Lung (tissue), 12 donors: ENCODE results near the gene CFAP251. TPM values are rescaled to one million over a fixed set of nuclear protein-coding genes. Genes with fewer than 3 reads are reported as not detected.

Experiments
- ATAC-seq: fragments of 200-7000 bp; cut with Tn5 transposase; one replicate; pipeline ENCODE4 v1.9.1; 2020; ENCODE audit warnings: moderate number of reproducible peaks; ENCODE audit not compliant: insufficient read depth, low FRiP score
- DNase-seq, 3 donors: peaks; one replicate each; pipeline ENCODE4 v3.0.0-alpha.2; 2013 to 2017
- H3K27ac ChIP-seq, 2 donors: one replicate each; pipeline ENCODE4 v1.5.1; 2013; ENCODE audit warnings: mild to moderate bottlenecking in 2 of 2, moderate library complexity in 2 of 2, control low read depth in 1 of 2, inconsistent platforms in 1 of 2, low read depth in 1 of 2, low read length in 1 of 2
- H3K27me3 ChIP-seq, 3 donors: one replicate each; pipeline ENCODE4 v1.5.1; 2013; ENCODE audit warnings: low read length in 2 of 3; ENCODE audit not compliant: control insufficient read depth in 3 of 3, insufficient read depth in 3 of 3
- H3K36me3 ChIP-seq, 4 donors: one replicate each; pipeline ENCODE4 v1.5.1; 2013; ENCODE audit warnings: low read length in 4 of 4, mild to moderate bottlenecking in 1 of 4, moderate library complexity in 1 of 4; ENCODE audit not compliant: control insufficient read depth in 4 of 4, insufficient read depth in 4 of 4
- H3K4me1 ChIP-seq, 5 donors: one replicate each; pipeline ENCODE4 v1.5.1; 2013; ENCODE audit warnings: low read length in 5 of 5, mild to moderate bottlenecking in 2 of 5, moderate library complexity in 1 of 5; ENCODE audit not compliant: control insufficient read depth in 5 of 5, insufficient read depth in 5 of 5
- H3K4me3 ChIP-seq: one replicate; pipeline ENCODE4 v1.5.1; 2013; ENCODE audit warnings: mild to moderate bottlenecking, control low read depth, moderate library complexity
- H3K9ac ChIP-seq, 2 donors: one replicate each; pipeline ENCODE4 v1.5.1; 2013; ENCODE audit warnings: low read length in 2 of 2, control low read depth in 1 of 2; ENCODE audit not compliant: insufficient read depth in 1 of 2
- H3K9me3 ChIP-seq, 4 donors: one replicate each; pipeline ENCODE4 v1.5.1; 2013; ENCODE audit warnings: low read length in 3 of 4, mild to moderate bottlenecking in 1 of 4, moderate library complexity in 1 of 4; ENCODE audit not compliant: control insufficient read depth in 4 of 4, insufficient read depth in 3 of 4
- CTCF ChIP-seq: IDR thresholded peaks from 2 replicates; pipeline ENCODE4 v1.5.1; 2012; ENCODE audit warnings: mild to moderate bottlenecking; ENCODE audit errors: control extremely low read depth, extremely low read depth
- WGBS, 2 donors: extraction: QIAGEN DNeasy Blood & Tissue Kit; methylation state at CpG; one replicate each; pipeline ENCODE4 v1.1.7; 2013; 5-methylcytosine and 5-hydroxymethylcytosine counted together
- polyA plus RNA-seq, 2 donors: library from polyadenylated mRNA; stranded (reverse); fragments of 200-250 nt; gene quantifications; one replicate each; pipeline ENCODE4 v1.2.1, GENCODE V29; 2013
- total RNA-seq, 2 donors: library from RNA; depleted of rRNA in 1 of 2; stranded (reverse); fragments of >200 nt in 1 of 2; gene quantifications; one replicate each; pipeline ENCODE4 v1.2.1, GENCODE V29; 2014 to 2021
- donor health status: control.
- donor health status: control.
- donor health status: Bipolar disorder and iron deficiency.
- donor health status: healthy.
- donor health status: DM: yes; HTN: yes; CAD: no.

CFAP251 gene
- total and polyA plus RNA-seq, 4 donors: 6.9 to 35.4 (median 15.6) TPM

- 82 to 89% methylated on average over 12 of the region's 12 CpGs for WGBS, 2 donors
- DNase-seq: no peak
- Histone ChIP-seq H3K27me3 (no peaks in the 10 kb centered on the region), H3K27ac (no peak overlapping the region), H3K9me3 (no peaks in the 10 kb centered on the region), H3K4me1 (peaks cover 0 to 11% (median 2%) of the 10 kb centered on the region in 5 donors), H3K4me3 (no peak overlapping the region), H3K36me3 (peaks cover 0 to 2% (median 0%) of the 10 kb centered on the region in 4 donors), H3K9ac (no peak overlapping the region)
- TF ChIP-seq CTCF: no peak
- ATAC-seq: no peak
Observed at GRCh38 chr12:122028165-122028904, 109.9 kb downstream of the CFAP251 start.

GRCh38 chr12:122028905-122029560 lies 110.6 kb downstream of the CFAP251 start:
- Histone ChIP-seq H3K9me3 (no peaks in the 10 kb centered on the region), H3K4me1 (peaks cover 0 to 6% (median 2%) of the 10 kb centered on the region in 5 donors), H3K4me3 (no peak overlapping the region), H3K27me3 (no peaks in the 10 kb centered on the region), H3K36me3 (peaks cover 0 to 2% (median 0%) of the 10 kb centered on the region in 4 donors), H3K9ac (no peak overlapping the region), H3K27ac (peak overlapping the region in 1 of 2 donors; percentile 51)
- DNase-seq (no peak), ATAC-seq (no peak)
- TF ChIP-seq CTCF: no peak
- 82 to 85% methylated on average over 23 of the region's 23 CpGs for WGBS, 2 donors

- no peak overlapping the region for H3K9ac ChIP-seq
- H3K36me3 ChIP-seq: peaks cover 0 to 2% (median 0%) of the 10 kb centered on the region in 4 donors
- H3K27me3 ChIP-seq: no peaks in the 10 kb centered on the region
- peaks cover 0 to 5% (median 0%) of the 10 kb centered on the region in 5 donors for H3K4me1 ChIP-seq
- no peak for ATAC-seq
- no peak overlapping the region for H3K4me3 ChIP-seq
- no peak for DNase-seq
- no peak for TF ChIP-seq CTCF
- H3K27ac ChIP-seq: peak overlapping the region in 1 of 2 donors; percentile 51
- WGBS, 2 donors: 80 to 89% methylated on average over 28 of the region's 28 CpGs
- no peaks in the 10 kb centered on the region for H3K9me3 ChIP-seq
Observed at GRCh38 chr12:122029620-122030423, 111.4 kb downstream of the CFAP251 start.
